Measurements from ENCODE around the gene MTHFD2. TPM values are rescaled to one million over a fixed set of nuclear protein-coding genes. Genes with fewer than 3 reads are reported as not detected.
A peak's percentile ranks its signal among the peaks of the same experiment; 100 is the strongest.
"Not testable (repeated sequence)": the region's sequence is repeated elsewhere in the genome, so short reads cannot be mapped to it uniquely, and the experiment has no call there.

The MTHFD2 gene
- total RNA-seq, 4 donors from 2014 or later: 19.1 to 55.4 (median 39.0) TPM

- Histone ChIP-seq H3K4me1 (peaks cover 6 to 13% (median 10%) of the 10 kb centered on the region in 3 donors), H3K27ac (peak overlapping the region in 2 of 4 donors; percentile 19 to 62), H3K36me3 (no peaks in the 10 kb centered on the region), H3K4me3 (no peak overlapping the region), H3K9me3 (no peaks in the 10 kb centered on the region), H3K27me3 (no peaks in the 10 kb centered on the region)
- TF ChIP-seq POLR2A (IDR thresholded peaks at IDR 0.05): no peak
- WGBS, 2 donors: 62 to 76% methylated on average over 7 to 9 of the region's 9 CpGs
- intact Hi-C loops (cut with DNase I): no loop called here
- DNase-seq: no peak
Observed at GRCh38 chr2:74186038-74186437, 12.4 kb upstream of the MTHFD2 start.

GRCh38 chr2:74186706-74187105 is 11.7 kb upstream of the MTHFD2 start:
- intact Hi-C loops (cut with DNase I): not testable (repeated sequence)
- WGBS, 2 donors: 93 to 95% methylated on average over 15 of the region's 15 CpGs

GRCh38 chr2:74188018-74188601 is 10.3 kb upstream of the MTHFD2 start:
- DNase-seq: no peak
- H3K4me3 ChIP-seq: no peak overlapping the region
- H3K27ac ChIP-seq: peak overlapping the region; percentile 49 to 70 (median 61)
- H3K36me3 ChIP-seq: no peaks in the 10 kb centered on the region
- WGBS, 2 donors: 13 to 32% methylated on average over 5 to 6 of the region's 6 CpGs
- intact Hi-C loops (cut with DNase I): no loop called here
- H3K27me3 ChIP-seq: no peaks in the 10 kb centered on the region
- no peaks in the 10 kb centered on the region for H3K9me3 ChIP-seq
- peaks cover 6 to 13% (median 10%) of the 10 kb centered on the region in 3 donors for H3K4me1 ChIP-seq
- no peak for TF ChIP-seq POLR2A (IDR thresholded peaks at IDR 0.05)
- TF ChIP-seq CTCF (IDR thresholded peaks at IDR 0.05): no peak

More at GRCh38 chr2:74186706-74187105, 11.7 kb upstream of the MTHFD2 start:
- not testable (repeated sequence) for H3K9me3 ChIP-seq, H3K27me3 ChIP-seq, H3K4me3 ChIP-seq, DNase-seq, H3K36me3 ChIP-seq
- Histone ChIP-seq H3K27ac (peak overlapping the region in 2 of 4 donors; percentile 19 to 62), H3K4me1 (peaks cover 6 to 13% (median 10%) of the 10 kb centered on the region in 3 donors)

- Histone ChIP-seq H3K36me3 (no peaks in the 10 kb centered on the region), H3K27ac (no peak overlapping the region), H3K9me3 (no peaks in the 10 kb centered on the region), H3K4me1 (peaks cover 6 to 13% (median 10%) of the 10 kb centered on the region in 3 donors), H3K4me3 (no peak overlapping the region), H3K27me3 (no peaks in the 10 kb centered on the region)
- WGBS, 2 donors: 61 to 67% methylated on average over 3 of the region's 3 CpGs
- no peak for DNase-seq
- intact Hi-C loops (cut with DNase I): no loop called here
- no peak for TF ChIP-seq POLR2A (IDR thresholded peaks at IDR 0.05)
Observed at GRCh38 chr2:74188696-74189095, 9.7 kb upstream of the MTHFD2 start.

GRCh38 chr2:74191596-74192380 is 6.6 kb upstream of the MTHFD2 start:
- no peaks in the 10 kb centered on the region for H3K27me3 ChIP-seq
- whole genome bisulfite sequencing, 2 donors: 68 to 69% methylated on average over 6 of the region's 6 CpGs
- peaks cover 6 to 13% (median 10%) of the 10 kb centered on the region in 3 donors for H3K4me1 ChIP-seq
- TF ChIP-seq CTCF (IDR thresholded peaks at IDR 0.05) (no peak), POLR2A (IDR thresholded peaks at IDR 0.05) (no peak)
- no peak overlapping the region for H3K27ac ChIP-seq
- no peaks in the 10 kb centered on the region for H3K36me3 ChIP-seq
- no peak overlapping the region for H3K4me3 ChIP-seq
- no peak for DNase-seq
- no peaks in the 10 kb centered on the region for H3K9me3 ChIP-seq
- intact Hi-C loops (cut with DNase I): no loop called here

GRCh38 chr2:74194799-74195198 is 3.6 kb upstream of the MTHFD2 start:
- no peak for TF ChIP-seq POLR2A (IDR thresholded peaks at IDR 0.05)
- Histone ChIP-seq H3K9me3 (no peaks in the 10 kb centered on the region), H3K4me1 (peaks cover 0 to 18% (median 10%) of the 10 kb centered on the region in 3 donors), H3K27ac (no peak overlapping the region), H3K4me3 (no peak overlapping the region), H3K27me3 (no peaks in the 10 kb centered on the region), H3K36me3 (no peaks in the 10 kb centered on the region)
- WGBS, 2 donors: 85 to 100% methylated on average over 1 of the region's 1 CpG
- intact Hi-C loops (cut with DNase I): no loop called here
- DNase-seq: no peak

- intact Hi-C loops (cut with DNase I): no loop called here
- 66 to 70% methylated on average over 4 of the region's 4 CpGs for WGBS, 2 donors
- Histone ChIP-seq H3K4me1 (peaks cover 0 to 40% (median 30%) of the 10 kb centered on the region in 3 donors), H3K4me3 (no peak overlapping the region), H3K27me3 (no peaks in the 10 kb centered on the region), H3K27ac (no peak overlapping the region), H3K36me3 (no peaks in the 10 kb centered on the region), H3K9me3 (no peaks in the 10 kb centered on the region)
- DNase-seq: no peak
- TF ChIP-seq POLR2A (IDR thresholded peaks at IDR 0.05) (no peak), CTCF (IDR thresholded peaks at IDR 0.05) (no peak)
Observed at GRCh38 chr2:74197049-74197448, 1.4 kb upstream of the MTHFD2 start.
